HepG2 (cell line): ENCODE results near the gene KPNB1. TPM values are rescaled to one million over a fixed set of nuclear protein-coding genes. Genes with fewer than 3 reads are reported as not detected.

Experiments
- ATAC-seq: fragments of 200-7000 bp; cut with Tn5 transposase; 3 replicates; pipeline ENCODE4 v1.9.1; 2020; ENCODE audit warnings: mild to moderate bottlenecking, moderate library complexity
- BruUV-seq: library from RNA; stranded (reverse); fragments of 400-500 nt; replicated peaks from 2 replicates; lab custom pipeline; 2021; lab: Mats Ljungman, UMichigan
- CTCF ChIA-PET: fragments of 300-600 bp; formaldehyde crosslinking; extraction: SDS; loops from one replicate; lab custom pipeline; 2021; ENCODE audit warnings: low total read pairs, inconsistent platforms, low intra/inter-chr PET ratio; lab: Yijun Ruan, JAX
- POLR2A ChIA-PET: fragments of 350-600 bp; sonication (Branson Sonifier 250); formaldehyde crosslinking; loops from one replicate; lab custom pipeline; 2020; ENCODE audit warnings: antibody characterized with exemption, inconsistent platforms; lab: Yijun Ruan, JAX
- DNase-seq: peaks from one replicate; pipeline ENCODE4 v3.0.0-alpha.2; 2015; ENCODE audit warnings: low spot score
- FAIRE-seq: peaks from 3 replicates; lab custom pipeline; 2011; peaks lifted over from hg19 to GRCh38; lab: Jason Lieb, UNC
- H2AFZ ChIP-seq: one replicate; pipeline ENCODE4 v1.6.1; 2011; ENCODE audit warnings: low read length, inconsistent platforms
- H3K27ac ChIP-seq: fragments of 300-600 bp; 3 replicates; pipeline ENCODE4 v1.8.0; 2011; ENCODE audit warnings: mixed run types, mild to moderate bottlenecking, mixed read lengths, low read length, inconsistent platforms; ENCODE audit not compliant: insufficient read depth; ENCODE audit errors: extremely low read length
- H3K27me3 ChIP-seq, 2 experiments: fragments of 200-600 bp in 1 of 2; 2 replicates in 1 of 2; 3 replicates in 1 of 2; pipeline versions ENCODE4 v1.6.0 to v1.8.0; 2011; ENCODE audit warnings: low read length in 2 of 2, mild to moderate bottlenecking in 2 of 2, moderate library complexity in 2 of 2, inconsistent platforms in 1 of 2; ENCODE audit not compliant: insufficient read depth in 2 of 2, control insufficient read depth in 1 of 2
- H3K36me3 ChIP-seq, 2 experiments: fragments of 200-600 bp in 1 of 2; replicated peaks in 1 of 2; 2 replicates in 1 of 2; 3 replicates in 1 of 2; pipeline versions ENCODE4 v1.5.1 to v1.8.0; 2011; ENCODE audit warnings: low read length in 2 of 2, inconsistent platforms in 1 of 2; ENCODE audit not compliant: insufficient read depth in 2 of 2, control insufficient read depth in 1 of 2
- H3K4me1 ChIP-seq: 2 replicates; pipeline ENCODE4 v1.5.1; 2012; ENCODE audit warnings: low read length, inconsistent platforms; ENCODE audit not compliant: insufficient read depth
- H3K4me2 ChIP-seq: 2 replicates; pipeline ENCODE4 v1.6.0; 2011; ENCODE audit warnings: low read depth, low read length, inconsistent platforms
- H3K4me3 ChIP-seq, 3 experiments: fragments of 200-600 bp in 1 of 3; sonication (generic), shearing (Covaris generic) in 1 of 3; replicated peaks in 1 of 3; 2 replicates each; pipeline ENCODE4 v1.5.1; 2011 to 2016; ENCODE audit warnings: low read length in 3 of 3, inconsistent platforms in 2 of 3, low read depth in 2 of 3, mild to moderate bottlenecking in 2 of 3, control low read depth in 1 of 3, mixed read lengths in 1 of 3; ENCODE audit not compliant: insufficient read depth in 1 of 3
- H3K79me2 ChIP-seq: one replicate; pipeline ENCODE4 v1.6.1; 2011; ENCODE audit warnings: low read length, inconsistent platforms; ENCODE audit not compliant: insufficient read depth
- H3K9ac ChIP-seq: 2 replicates; pipeline ENCODE4 v1.6.0; 2011; ENCODE audit warnings: mild to moderate bottlenecking, low read depth, low read length, inconsistent platforms; ENCODE audit not compliant: insufficient read depth
- H3K9me3 ChIP-seq: 2 replicates; pipeline ENCODE4 v1.5.1; 2012; ENCODE audit warnings: mild to moderate bottlenecking, low read length
- H4K20me1 ChIP-seq: 2 replicates; pipeline ENCODE4 v1.6.0; 2011; ENCODE audit warnings: inconsistent platforms, mild to moderate bottlenecking, low read length, moderate library complexity; ENCODE audit not compliant: insufficient read depth
- BATF2 ChIP-seq: sonication (generic); formaldehyde crosslinking; IDR thresholded peaks from 2 replicates; pipeline ENCODE4 v1.8.0; 2022; ENCODE audit warnings: mild to moderate bottlenecking, missing genetic modification reagents, moderate library complexity
- CENPBD1 ChIP-seq: sonication (generic); formaldehyde crosslinking; IDR thresholded peaks from 2 replicates; pipeline ENCODE4 v1.8.0; 2022; ENCODE audit warnings: missing genetic modification reagents, low read depth, mild to moderate bottlenecking, borderline replicate concordance
- CENPX ChIP-seq: sonication (generic); formaldehyde crosslinking; IDR thresholded peaks from 2 replicates; pipeline ENCODE4 v1.9.0; 2021; ENCODE audit warnings: mild to moderate bottlenecking, missing genetic modification reagents, moderate library complexity
- MATR3 ChIP-seq: sonication (generic); formaldehyde crosslinking; IDR thresholded peaks from 2 replicates; pipeline ENCODE4 v1.4.0; 2020; ENCODE audit warnings: missing genetic modification reagents
- MBD4 ChIP-seq: IDR thresholded peaks from 2 replicates; pipeline ENCODE4 v1.6.1; 2012; ENCODE audit warnings: low read length, inconsistent platforms, borderline replicate concordance
- NCOA5 ChIP-seq: sonication (generic); formaldehyde crosslinking; IDR thresholded peaks from 2 replicates; pipeline ENCODE4 v1.4.0; 2020; ENCODE audit warnings: missing genetic modification reagents
- RXRB ChIP-seq: IDR thresholded peaks from 2 replicates; pipeline ENCODE4 v1.6.1; 2016; ENCODE audit warnings: borderline replicate concordance, missing genetic modification reagents, missing compliant biosample characterization
- SATB2 ChIP-seq: sonication (generic); formaldehyde crosslinking; IDR thresholded peaks from 2 replicates; pipeline ENCODE4 v1.5.0; 2020; ENCODE audit warnings: missing genetic modification reagents
- SNAPC2 ChIP-seq: sonication (generic); formaldehyde crosslinking; IDR thresholded peaks from 2 replicates; pipeline ENCODE4 v1.8.1; 2022; ENCODE audit warnings: mild to moderate bottlenecking, missing genetic modification reagents
- ZNF180 ChIP-seq: sonication (generic); formaldehyde crosslinking; IDR thresholded peaks from 2 replicates; pipeline ENCODE4 v1.4.0; 2020; ENCODE audit warnings: low read depth, missing genetic modification reagents, borderline replicate concordance
- ZNF331 ChIP-seq: sonication (generic); formaldehyde crosslinking; IDR thresholded peaks from 2 replicates; pipeline ENCODE4 v1.4.0; 2020; ENCODE audit warnings: missing genetic modification reagents
- ZNF619 ChIP-seq: sonication (generic); formaldehyde crosslinking; IDR thresholded peaks from 2 replicates; pipeline ENCODE4 v1.4.0; 2020; ENCODE audit warnings: mild to moderate bottlenecking, missing genetic modification reagents
- ZNF781 ChIP-seq: sonication (generic); formaldehyde crosslinking; IDR thresholded peaks from 2 replicates; pipeline ENCODE4 v1.5.1; 2020; ENCODE audit warnings: borderline replicate concordance, mild to moderate bottlenecking, missing genetic modification reagents; ENCODE audit errors: not compliant biosample characterization
- WGBS: methylation state at CpG from one replicate; pipeline ENCODE4 v1.1.6; 2017; ENCODE audit warnings: low lambda C conversion rate; 5-methylcytosine and 5-hydroxymethylcytosine counted together
- in situ Hi-C: cut with HindIII; loops from 2 replicates; pipeline ENCODE4 v1.10.0; 2017; ENCODE audit warnings: low pct_unique_long_range_greater_than_20kb; ENCODE audit not compliant: extremely low pct_ligation_motif_present
- intact Hi-C: fragments of 100-400 bp; cut with micrococcal nuclease; formaldehyde crosslinking; loops from one replicate; pipeline ENCODE4 v1.10.0; 2022; ENCODE audit not compliant: unreplicated experiment
- polyA plus RNA-seq, 8 experiments: library from polyadenylated mRNA; depleted of rRNA in 3 of 8; stranded (reverse) in 7 of 8; unstranded in 1 of 8; fragments of >200 nt; fragmentation: Illumina TruSeq in 4 of 8; extraction: Trizol in 4 of 8; gene quantifications; 2 replicates each; pipeline versions ENCODE4 v1.2.1 to v1.2.3, GENCODE V29; 2011 to 2016; ENCODE audit warnings: low read depth in 4 of 8, missing spikeins in 1 of 8, mixed read lengths in 1 of 8; ENCODE audit not compliant: insufficient read depth in 1 of 8
- total RNA-seq, 5 experiments: library from RNA; depleted of rRNA; stranded (reverse); fragments of >200 nt; fragmentation: Illumina TruSeq; extraction: Trizol; gene quantifications; 2 replicates each; pipeline ENCODE4 v1.2.3, GENCODE V29; 2016; ENCODE audit warnings: low read depth in 1 of 5
- TF ChIP-seq, protein P1 (sequence below): fragments of 450-650 bp; IDR thresholded peaks from 2 replicates; pipeline ENCODE4 v1.6.1; 2016

Gene KPNB1
- total and polyA plus RNA-seq, 2 of the 13 experiments (the other 11 are each of a cell fraction or from before 2014, with no cell fraction given): 164 to 424 TPM

- peak; percentile 6; the same call in 1 of the 3 replicates for ATAC-seq
- Histone ChIP-seq H3K4me3 (no peak overlapping the region), H3K4me2 (no peak overlapping the region), H3K27ac (no peak overlapping the region), H3K9me3 (no peaks in the 10 kb centered on the region), H3K36me3 (no peaks in the 10 kb centered on the region), H3K79me2 (no peaks in the 10 kb centered on the region), H3K27me3 (peaks cover 24 to 92% of the 10 kb centered on the region in 2 experiments), H2AFZ (no peak overlapping the region)
- BruUV-seq: no TSS peak
- intact Hi-C loops: no loop called here
- in situ Hi-C loops: no loop called here
- ChIA-PET POLR2A (interaction anchor here (0.5 to 1.3 kb wide), 2 partner anchors 24 to 26 kb away, joined by 3 to 4 read pairs; partner anchors contain the start of gene TBKBP1), CTCF (interaction anchor here (1.2 kb wide), 1 partner anchor 19 kb away, joined by 3 read pairs; no protein-coding TSS in a partner anchor)
- TF ChIP-seq SNAPC2 (CRISPR knock-in tag): no peak
- TF ChIP-seq, protein P1, sequence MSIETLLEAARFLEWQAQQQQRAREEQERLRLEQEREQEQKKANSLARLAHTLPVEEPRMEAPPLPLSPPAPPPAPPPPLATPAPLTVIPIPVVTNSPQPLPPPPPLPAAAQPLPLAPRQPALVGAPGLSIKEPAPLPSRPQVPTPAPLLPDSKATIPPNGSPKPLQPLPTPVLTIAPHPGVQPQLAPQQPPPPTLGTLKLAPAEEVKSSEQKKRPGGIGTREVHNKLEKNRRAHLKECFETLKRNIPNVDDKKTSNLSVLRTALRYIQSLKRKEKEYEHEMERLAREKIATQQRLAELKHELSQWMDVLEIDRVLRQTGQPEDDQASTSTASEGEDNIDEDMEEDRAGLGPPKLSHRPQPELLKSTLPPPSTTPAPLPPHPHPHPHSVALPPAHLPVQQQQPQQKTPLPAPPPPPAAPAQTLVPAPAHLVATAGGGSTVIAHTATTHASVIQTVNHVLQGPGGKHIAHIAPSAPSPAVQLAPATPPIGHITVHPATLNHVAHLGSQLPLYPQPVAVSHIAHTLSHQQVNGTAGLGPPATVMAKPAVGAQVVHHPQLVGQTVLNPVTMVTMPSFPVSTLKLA: peak; percentile 75
- TF ChIP-seq, all 625 proteins: peak for 1
- peaks cover 9% of the 10 kb centered on the region; the same call in 1 of the 2 replicates for H3K4me1 ChIP-seq
- no peak overlapping the region for H3K9ac ChIP-seq
- 4% methylated on average over 9 of the region's 9 CpGs for WGBS
- no peaks in the 10 kb centered on the region; the same call in 1 of the 2 replicates for H4K20me1 ChIP-seq
- DNase-seq: no peak
- no peak for FAIRE-seq
Observed at GRCh38 chr17:47717979-47718621, 68.4 kb downstream of the KPNB1 start.

DNA sequence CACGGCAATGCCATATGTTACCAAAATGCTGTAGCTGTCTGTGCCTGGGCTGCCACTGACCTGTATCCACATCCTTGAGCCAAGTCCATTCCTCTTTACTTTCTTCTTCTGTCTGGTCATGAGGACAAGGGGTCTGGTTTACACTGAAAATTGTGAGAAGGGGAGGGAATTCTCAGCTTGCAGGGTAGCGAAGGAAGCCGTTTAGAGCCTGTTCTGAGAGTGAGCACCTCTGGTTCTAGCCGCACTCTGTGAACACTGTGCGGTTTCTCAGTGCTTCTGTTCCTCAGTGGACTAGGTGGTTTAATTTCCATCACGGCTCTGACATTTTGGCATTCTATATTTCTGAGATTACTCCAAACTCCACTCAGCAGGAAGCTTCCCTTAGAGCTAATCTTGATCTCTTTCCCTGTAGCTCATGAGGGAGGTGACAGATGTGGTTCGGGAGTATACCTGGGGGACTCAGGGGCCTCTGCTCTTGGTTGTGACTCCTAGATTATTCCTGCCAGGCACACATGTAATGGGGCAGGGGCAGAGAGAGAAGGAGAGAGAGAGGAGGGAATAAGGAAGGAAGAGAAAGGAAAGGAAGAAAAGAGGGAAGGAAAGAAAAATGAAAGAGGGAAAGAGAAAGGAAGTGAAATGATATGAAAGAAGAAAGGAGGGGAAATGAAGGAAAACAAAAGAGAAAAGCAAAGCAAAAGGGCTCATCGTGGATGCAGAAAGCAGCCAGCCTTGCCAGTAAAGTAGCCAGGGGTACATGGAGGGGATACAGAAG lies 69.1 kb downstream of the KPNB1 start:
- H3K9me3 ChIP-seq: no peaks in the 10 kb centered on the region
- H3K4me1 ChIP-seq: 0 out of 2 replicates have a peak, but pooled peaks cover 9% of the 10 kb centered on the region
- no peak overlapping the region for H3K27ac ChIP-seq
- ATAC-seq: no peak
- in situ Hi-C loops: no loop called here
- CTCF ChIA-PET: no interaction called here
- no peak for FAIRE-seq
- peaks cover 24 to 92% of the 10 kb centered on the region in 2 experiments for H3K27me3 ChIP-seq
- DNase-seq: no peak
- POLR2A ChIA-PET: interaction anchor here (0.5 to 1.3 kb wide), 2 partner anchors 25 to 26 kb away, joined by 3 to 4 read pairs; partner anchors contain the start of gene TBKBP1
- no peak overlapping the region for H2AFZ ChIP-seq
- no TSS peak for BruUV-seq
- WGBS: 35% methylated on average over 8 of the region's 8 CpGs
- no peak overlapping the region for H3K4me2 ChIP-seq
- intact Hi-C loops: no loop called here
- H4K20me1 ChIP-seq: no peaks in the 10 kb centered on the region; the same call in 1 of the 2 replicates
- no peaks in the 10 kb centered on the region for H3K36me3 ChIP-seq
- no peaks in the 10 kb centered on the region for H3K79me2 ChIP-seq
- no peak overlapping the region for H3K9ac ChIP-seq
- H3K4me3 ChIP-seq: no peak overlapping the region
- no peak for TF ChIP-seq ZNF781
- no peak for TF ChIP-seq ZNF331
- TF ChIP-seq ZNF619 (CRISPR knock-in tag): no peak
- TF ChIP-seq RXRB: no peak
- no peak for TF ChIP-seq CENPX (CRISPR knock-in tag)
- TF ChIP-seq MBD4: no peak
- TF ChIP-seq MATR3: no peak
- no peak for TF ChIP-seq BATF2 (CRISPR knock-in tag)
- TF ChIP-seq SATB2 (CRISPR knock-in tag): no peak
- no peak for TF ChIP-seq ZNF180
- TF ChIP-seq CENPBD1: no peak
- TF ChIP-seq NCOA5 (CRISPR knock-in tag): no peak
